Astrocyte of the cerebellum (primary cell): ENCODE results near the gene GTPBP10.
"Not testable (repeated sequence)": the region's sequence is repeated elsewhere in the genome, so short reads cannot be mapped to it uniquely, and the experiment has no call there.

Experiments used
- DNase-seq: peaks from one replicate; pipeline ENCODE4 v3.0.0-alpha.2; 2011; ENCODE audit warnings: low read depth
- H3K4me3 ChIP-seq: 2 replicates; pipeline ENCODE4 v1.5.1; 2011; ENCODE audit warnings: mild to moderate bottlenecking, low read depth, low read length, moderate library complexity
- CTCF ChIP-seq: IDR thresholded peaks from 2 replicates; pipeline ENCODE4 v1.5.1; 2012; ENCODE audit warnings: low read length, low read depth, moderate library complexity, mild to moderate bottlenecking; ENCODE audit errors: missing control alignments
- in situ Hi-C: cut with HindIII; loops from 2 replicates; pipeline ENCODE4 v1.10.0; 2017; ENCODE audit warnings: low sequenced_read_pairs

Gene GTPBP10

DNA sequence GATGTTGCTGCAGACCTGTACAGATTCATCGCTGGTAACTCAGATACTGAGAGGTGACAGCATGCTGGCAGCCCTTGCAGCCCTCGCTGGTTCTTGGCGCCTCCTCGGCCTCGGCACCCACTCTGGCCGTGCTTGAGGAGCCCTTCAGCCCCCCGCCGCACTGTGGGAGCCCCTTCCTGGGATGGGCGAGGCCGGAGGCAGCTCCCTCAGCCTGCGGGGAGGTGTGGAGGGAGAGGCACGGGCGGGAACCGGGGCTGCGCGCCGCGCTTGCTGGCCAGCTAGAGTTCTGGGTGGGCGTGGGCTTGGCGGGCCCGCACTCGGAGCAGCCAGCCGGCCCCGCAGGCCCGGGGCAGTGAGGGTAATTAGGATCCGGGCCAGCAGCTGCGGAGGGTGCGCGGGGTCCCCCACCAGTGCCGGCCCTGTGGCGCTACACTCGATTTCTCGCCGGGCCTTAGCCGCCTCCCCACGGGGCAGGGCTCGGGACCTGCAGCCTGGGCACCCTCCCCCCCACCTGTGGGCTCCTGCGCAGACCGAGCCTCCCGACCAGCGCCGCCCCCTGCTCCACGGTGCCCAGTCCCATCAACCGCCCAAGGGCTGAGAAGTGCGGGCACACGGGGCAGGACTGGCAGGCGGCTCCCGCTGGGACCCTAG, 12.2 kb upstream of the GTPBP10 start:
- no peak for DNase-seq
- in situ Hi-C loops: no loop called here

GRCh38 chr7:90334926-90335325, 11.6 kb upstream of the GTPBP10 start:
- DNase-seq, in situ Hi-C loops, H3K4me3 ChIP-seq: not testable (repeated sequence)

More for the DNA sequence above, 12.2 kb upstream of the GTPBP10 start:
- no peak overlapping the region for H3K4me3 ChIP-seq
- TF ChIP-seq CTCF: no peak

DNA sequence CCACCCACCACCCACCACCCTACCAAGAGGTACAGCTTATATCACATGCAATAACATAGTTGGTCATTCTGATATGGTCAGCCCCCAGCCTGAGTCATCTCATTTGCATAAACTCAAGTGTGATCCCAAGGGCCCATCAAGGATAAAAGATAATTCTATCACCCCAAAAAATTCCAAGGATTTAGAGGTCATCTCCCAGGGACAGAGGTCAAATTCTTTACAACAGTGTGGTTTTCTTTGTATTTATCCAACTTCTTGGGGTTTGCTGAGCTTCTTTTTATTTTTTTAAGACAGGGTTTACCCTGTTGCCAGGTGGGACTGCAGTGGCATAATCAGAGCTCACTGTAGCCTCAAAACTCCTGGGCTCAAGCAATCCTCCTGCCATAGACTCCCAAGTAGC, 9.4 kb upstream of the GTPBP10 start:
- DNase-seq: peak; percentile 15
- no peak for TF ChIP-seq CTCF
- in situ Hi-C loops: no loop called here
- H3K4me3 ChIP-seq: no peak overlapping the region

DNA sequence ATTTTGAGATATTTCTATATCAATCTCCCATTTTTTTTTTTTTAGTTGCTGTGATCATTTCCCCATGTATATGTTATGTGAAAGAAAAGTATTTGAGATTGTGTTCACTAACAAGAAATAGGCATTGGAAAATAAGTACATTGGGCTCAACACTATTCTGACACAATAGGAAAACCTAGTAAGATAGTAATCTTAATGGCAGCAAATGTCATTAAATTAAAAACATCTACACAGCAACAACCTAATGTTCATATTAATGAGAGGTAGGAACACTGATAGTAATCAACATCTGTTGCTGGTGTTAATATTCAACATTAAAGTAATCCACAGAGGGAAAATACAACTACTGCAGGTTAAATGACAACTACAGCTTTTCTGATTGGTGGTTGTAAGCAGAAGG, 1.5 kb upstream of the GTPBP10 start:
- no peak for DNase-seq
- in situ Hi-C loops: loop anchor here (5.0 kb wide), 1 partner anchor 37 kb away; no protein-coding TSS in a partner anchor
- H3K4me3 ChIP-seq: no peak overlapping the region
- TF ChIP-seq CTCF: no peak

DNA sequence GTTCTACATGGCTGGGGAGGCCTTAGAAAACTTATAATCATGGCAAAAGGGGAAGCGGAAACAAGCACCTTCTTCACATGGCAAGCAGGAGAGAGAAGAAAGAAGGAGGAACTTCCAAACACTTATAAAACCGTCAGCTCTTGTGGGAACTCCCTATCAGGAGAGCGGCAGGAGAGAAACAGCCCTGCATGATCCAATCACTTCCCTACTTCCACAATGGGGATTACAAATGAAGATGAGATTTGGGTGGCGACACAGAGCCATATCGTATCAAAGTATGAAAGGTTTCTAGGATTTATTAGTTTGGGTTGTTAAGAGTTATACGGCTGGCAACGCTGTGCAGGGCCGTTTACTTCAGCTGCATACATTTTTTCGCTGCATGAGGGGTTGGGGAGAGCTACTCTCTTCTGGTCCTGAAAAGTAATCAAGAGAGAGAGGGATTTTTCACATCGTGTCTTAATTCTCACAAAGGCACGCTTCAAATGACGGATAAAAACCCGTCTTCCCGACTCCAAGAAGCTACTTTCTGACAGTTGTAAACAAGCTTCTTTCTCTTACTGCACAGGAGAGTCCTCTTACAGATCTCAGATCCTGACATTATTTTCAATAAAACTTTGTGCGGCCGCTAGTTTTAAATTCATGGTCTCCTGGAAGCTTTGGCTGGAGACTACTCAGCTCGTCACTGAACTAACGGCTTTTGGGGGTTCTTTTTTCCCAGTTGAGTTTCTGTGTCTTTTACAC, 751 bp upstream of the GTPBP10 start:
- in situ Hi-C loops: loop anchor here (5.0 kb wide), 1 partner anchor 37 kb away; no protein-coding TSS in a partner anchor
- TF ChIP-seq CTCF: no peak
- H3K4me3 ChIP-seq: peak overlapping the region; percentile 87
- DNase-seq: peak; percentile 5

- TF ChIP-seq CTCF: no peak
- no peak for DNase-seq
- H3K4me3 ChIP-seq: no peak overlapping the region
- in situ Hi-C loops: loop anchor here (5.0 kb wide), 1 partner anchor 35 kb away; no protein-coding TSS in a partner anchor
These were observed 1.2 kb downstream of the GTPBP10 start for GRCh38 chr7:90347759-90348158.

GRCh38 chr7:90349305-90349704, 2.8 kb downstream of the GTPBP10 start:
- DNase-seq: no peak
- H3K4me3 ChIP-seq: no peak overlapping the region
- in situ Hi-C loops: loop anchor here (5.0 kb wide), 1 partner anchor 33 kb away; no protein-coding TSS in a partner anchor
- TF ChIP-seq CTCF: no peak

DNA sequence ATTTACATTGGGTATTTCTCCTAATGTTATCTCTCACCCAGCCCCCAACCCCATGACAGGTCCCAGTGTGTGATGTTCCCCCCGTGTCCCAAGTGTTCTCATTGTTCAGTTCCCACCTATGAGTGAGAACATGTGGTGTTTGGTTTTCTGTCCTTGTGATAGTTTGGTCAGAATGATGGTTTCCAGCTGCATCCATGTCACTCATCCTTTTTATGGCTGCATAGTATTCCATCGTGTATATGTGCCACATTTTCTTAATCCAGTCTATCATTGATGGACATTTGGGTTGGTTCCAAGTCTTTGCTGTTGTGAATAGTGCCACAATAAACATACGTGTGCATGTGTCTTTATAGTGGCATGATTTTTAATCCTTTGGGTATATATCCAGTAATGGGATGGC, 3.5 kb downstream of the GTPBP10 start:
- in situ Hi-C loops, DNase-seq, H3K4me3 ChIP-seq: not testable (repeated sequence)
